H1 (cell line): ENCODE measurements around the gene BLTP2. TPM values are rescaled to one million over a fixed set of nuclear protein-coding genes. Genes with fewer than 3 reads are reported as not detected.
A peak's percentile ranks its signal among the peaks of the same experiment; 100 is the strongest.

ENCODE experiments used
- BACH1 ChIP-seq: IDR thresholded peaks from 2 replicates; pipeline ENCODE4 v1.6.1; 2012; ENCODE audit warnings: low read length, improper control_type of control experiment
- CTBP2 ChIP-seq: IDR thresholded peaks from 2 replicates; pipeline ENCODE4 v1.7.0; 2011; ENCODE audit warnings: borderline replicate concordance, mild to moderate bottlenecking, moderate library complexity, mixed read lengths, low read length; ENCODE audit not compliant: insufficient read depth, insufficient read length
- FOSL1 ChIP-seq: IDR thresholded peaks from 2 replicates; pipeline ENCODE4 v1.6.1; 2011; ENCODE audit warnings: mild to moderate bottlenecking, low read depth, low read length, moderate library complexity; ENCODE audit not compliant: insufficient read depth
- HDAC2 ChIP-seq, 2 experiments: fragments of 300-600 bp in 1 of 2; sonication (generic) in 1 of 2; IDR thresholded peaks; 2 replicates each; pipeline ENCODE4 v1.6.1; 2011 to 2012; ENCODE audit warnings: low read depth in 2 of 2, low read length in 2 of 2, mild to moderate bottlenecking in 2 of 2, moderate library complexity in 2 of 2, borderline replicate concordance in 1 of 2, inconsistent platforms in 1 of 2
- MAFK ChIP-seq: IDR thresholded peaks from 2 replicates; pipeline ENCODE4 v1.6.1; 2012; ENCODE audit warnings: low read depth, mild to moderate bottlenecking, improper control_type of control experiment, low read length
- SIN3A ChIP-seq, 2 experiments: IDR thresholded peaks in 1 of 2; conservative IDR thresholded peaks in 1 of 2; 2 replicates each; pipeline ENCODE4 v1.6.1; 2011 to 2012; ENCODE audit warnings: low read length in 2 of 2, improper control_type of control experiment in 1 of 2, low read depth in 1 of 2, mild to moderate bottlenecking in 1 of 2
- SIRT6 ChIP-seq: IDR thresholded peaks from one replicate; pipeline ENCODE4 v1.7.1; 2012; ENCODE audit warnings: low read length, inconsistent platforms
- YY1 ChIP-seq: IDR thresholded peaks from 2 replicates; pipeline ENCODE4 v1.6.1; 2011; ENCODE audit warnings: low read depth, mild to moderate bottlenecking, low read length
- polyA plus RNA-seq, 7 experiments: library from polyadenylated mRNA; depleted of rRNA in 3 of 7; stranded (reverse) in 5 of 7; unstranded in 2 of 7; fragments of >200 nt in 5 of 7; fragments of 200-250 nt in 2 of 7; gene quantifications; 1 replicate in 5 of 7; 2 replicates in 1 of 7; 4 replicates in 1 of 7; pipeline versions ENCODE4 v1.2.1 to v1.2.3, GENCODE V29; 2011 to 2013; ENCODE audit warnings: missing spikeins in 2 of 7, mixed read lengths in 2 of 7
- total RNA-seq: library from RNA; stranded (reverse); fragmentation: NEBNext Ultra II Directional; extraction: Animal tissue kit (Norgen Biotek cat#: 25700); gene quantifications from 2 replicates; pipeline ENCODE4 v1.2.1, GENCODE V29; 2021

BLTP2 gene
- total and polyA plus RNA-seq, 2 of the 8 experiments (the other 6 are each of a cell fraction or from before 2014, with no cell fraction given): 80.9 to 140 TPM

DNA sequence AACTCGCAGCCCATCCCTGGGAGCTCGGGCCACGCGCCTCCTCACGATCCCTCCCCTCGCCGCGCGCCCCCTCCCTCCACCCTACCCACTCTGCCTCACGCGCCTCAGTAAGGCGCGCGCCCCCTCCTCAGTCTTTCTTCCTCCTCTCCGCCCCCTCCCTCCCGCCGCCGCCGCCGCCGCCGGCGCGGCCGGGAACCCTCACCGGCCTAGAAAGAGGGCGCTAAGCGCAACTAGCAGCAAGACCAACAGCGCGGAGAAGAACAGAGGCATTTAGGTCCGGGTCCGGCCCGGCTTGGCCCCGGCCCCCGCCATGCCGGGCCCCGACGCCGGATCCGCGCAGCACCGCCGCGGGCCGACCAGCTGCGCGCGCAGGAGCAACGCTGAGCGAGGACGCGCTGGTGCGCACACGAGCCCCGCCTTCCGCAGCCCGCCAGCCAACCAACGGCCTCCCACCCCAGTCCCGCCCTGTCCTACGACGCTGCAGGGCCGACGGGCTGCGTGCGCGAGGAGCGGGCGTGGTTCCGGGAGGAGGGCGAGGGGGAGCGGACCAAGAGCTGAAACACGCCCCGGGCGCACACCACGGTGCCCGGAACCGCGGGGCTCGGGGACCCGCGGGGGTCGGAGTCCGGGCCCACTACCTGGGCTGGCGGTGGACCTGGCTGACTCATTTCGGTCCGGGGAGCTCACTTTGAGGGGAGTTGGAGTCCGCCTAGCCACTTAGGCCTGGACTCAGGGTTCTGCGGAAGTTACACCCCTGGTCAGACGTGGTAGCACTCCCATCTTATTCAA lies at the start of gene BLTP2 (continued):
- TF ChIP-seq HDAC2 (IDR thresholded peaks at IDR 0.05; ENCODE audit: borderline replicate concordance in 1 of 2, low read depth in 2 of 2, low read length in 2 of 2) (no peak; a peak in 1 of 4 replicates), FOSL1 (no peak), SIRT6 (no peak), CTBP2 (no peak), BACH1 (0 out of 2 replicates have a peak, but pooled peaks have one; percentile 48), YY1 (peak; percentile 44; the same call in 1 of the 2 replicates), SIN3A (conservative IDR thresholded peaks at IDR 0.05 in 1 of 2, IDR thresholded peaks at IDR 0.05 in 1 of 2; ENCODE audit: low read depth in 1 of 2, low read length in 2 of 2) (peak in 1 of 2 experiments; percentile 8; a peak in 1 of 4 replicates), MAFK (no peak)
- TF ChIP-seq, all 59 proteins: peak for 17
